ENCODE results near the gene LAMA2. TPM values are rescaled to one million over a fixed set of nuclear protein-coding genes. Genes with fewer than 3 reads are reported as not detected.

Gene LAMA2
- total RNA-seq, 1 experiment from 2014 or later = 1.3 TPM

DNA sequence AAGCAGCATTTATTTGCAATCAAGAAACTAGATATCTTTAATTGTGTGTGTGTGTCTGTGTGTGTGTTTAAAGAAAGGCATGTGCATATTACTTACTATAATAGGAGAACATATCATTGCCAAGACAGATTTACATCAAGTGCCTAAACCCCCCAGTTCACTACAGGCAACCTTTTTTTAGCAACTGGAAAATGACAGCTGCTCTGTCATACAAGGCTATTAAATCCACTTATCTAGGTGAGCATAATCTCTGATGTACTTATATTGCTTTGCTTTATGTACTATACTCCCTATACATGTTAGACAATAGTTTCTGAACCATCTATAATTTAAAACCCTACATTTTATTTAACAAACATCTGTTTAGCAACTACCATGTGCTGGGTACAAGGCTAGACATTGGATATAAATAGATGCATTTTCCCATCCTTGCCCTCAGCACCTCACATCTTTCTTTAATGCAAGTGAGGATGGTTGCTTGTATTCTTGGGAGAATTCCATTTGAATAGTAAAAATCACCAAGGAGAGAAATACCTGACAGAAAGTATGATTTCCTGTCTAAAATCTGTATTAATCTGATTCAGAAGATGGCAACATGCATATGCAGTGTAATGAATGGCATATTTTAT, 398.3 kb downstream of the LAMA2 start:
- no peak for DNase-seq (ENCODE audit: low read depth, low spot score)
- in situ Hi-C loops (cut with HindIII; ENCODE audit: low pct_unique_long_range_greater_than_20kb, low sequenced_read_pairs) = no loop called here

GRCh38 chr6:129282019-129282418, 399.1 kb downstream of the LAMA2 start:
- DNase-seq (ENCODE audit: low read depth, low spot score) = no peak
- in situ Hi-C loops (cut with HindIII; ENCODE audit: low pct_unique_long_range_greater_than_20kb, low sequenced_read_pairs) = no loop called here

- in situ Hi-C loops (cut with HindIII; ENCODE audit: low pct_unique_long_range_greater_than_20kb, low sequenced_read_pairs) = no loop called here
- no peak for DNase-seq (ENCODE audit: low read depth, low spot score)
Measured at GRCh38 chr6:129284225-129284624, 401.3 kb downstream of the LAMA2 start.

- no peak for DNase-seq (ENCODE audit: low read depth, low spot score)
- in situ Hi-C loops (cut with HindIII; ENCODE audit: low pct_unique_long_range_greater_than_20kb, low sequenced_read_pairs) = no loop called here
Measured at GRCh38 chr6:129287231-129288177, 404.6 kb downstream of the LAMA2 start.

DNA sequence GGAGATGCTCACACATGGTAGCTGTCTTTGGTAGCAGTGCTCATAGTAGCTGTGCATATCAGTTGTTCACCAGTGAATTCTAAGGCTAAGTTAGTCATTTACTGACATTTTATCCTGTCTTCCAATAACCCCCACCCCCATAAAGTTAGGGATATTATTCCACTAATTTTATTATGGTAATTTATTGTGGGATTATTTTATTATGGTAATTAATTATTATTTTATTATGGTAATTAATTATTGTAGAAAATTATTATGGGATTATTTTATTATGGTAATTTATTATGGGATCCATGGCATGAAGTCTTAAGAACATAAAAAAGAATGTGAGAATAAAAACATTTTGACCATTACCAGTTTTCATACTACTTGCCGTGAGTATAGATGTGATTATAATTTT, 406.5 kb downstream of the LAMA2 start:
- DNase-seq (ENCODE audit: low read depth, low spot score) = no peak
- in situ Hi-C loops (cut with HindIII; ENCODE audit: low pct_unique_long_range_greater_than_20kb, low sequenced_read_pairs) = no loop called here

GRCh38 chr6:129292836-129293235, 409.9 kb downstream of the LAMA2 start:
- in situ Hi-C loops (cut with HindIII; ENCODE audit: low pct_unique_long_range_greater_than_20kb, low sequenced_read_pairs) = no loop called here
- DNase-seq (ENCODE audit: low read depth, low spot score) = no peak

DNA sequence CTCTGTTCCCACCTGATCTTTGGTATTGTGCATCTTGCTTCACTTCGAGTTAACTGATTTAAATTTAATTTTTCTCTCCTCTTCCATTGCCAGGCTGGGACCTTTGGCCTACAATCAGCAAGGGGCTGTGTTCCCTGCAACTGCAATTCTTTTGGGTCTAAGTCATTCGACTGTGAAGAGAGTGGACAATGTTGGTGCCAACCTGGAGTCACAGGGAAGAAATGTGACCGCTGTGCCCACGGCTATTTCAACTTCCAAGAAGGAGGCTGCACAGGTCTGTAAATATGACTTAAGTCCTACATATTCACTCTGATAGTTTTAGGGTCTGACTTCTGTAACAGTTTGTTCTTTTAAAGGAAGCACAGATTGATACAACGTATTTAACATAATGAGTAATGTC, 414.7 kb downstream of the LAMA2 start:
- DNase-seq (ENCODE audit: low read depth, low spot score) = no peak
- in situ Hi-C loops (cut with HindIII; ENCODE audit: low pct_unique_long_range_greater_than_20kb, low sequenced_read_pairs) = no loop called here

GRCh38 chr6:129302671-129303070, 419.7 kb downstream of the LAMA2 start:
- in situ Hi-C loops (cut with HindIII; ENCODE audit: low pct_unique_long_range_greater_than_20kb, low sequenced_read_pairs) = no loop called here
- no peak for DNase-seq (ENCODE audit: low read depth, low spot score)

GRCh38 chr6:129306826-129307225, 423.9 kb downstream of the LAMA2 start:
- DNase-seq (ENCODE audit: low read depth, low spot score) = no peak
- in situ Hi-C loops (cut with HindIII; ENCODE audit: low pct_unique_long_range_greater_than_20kb, low sequenced_read_pairs) = no loop called here

DNA sequence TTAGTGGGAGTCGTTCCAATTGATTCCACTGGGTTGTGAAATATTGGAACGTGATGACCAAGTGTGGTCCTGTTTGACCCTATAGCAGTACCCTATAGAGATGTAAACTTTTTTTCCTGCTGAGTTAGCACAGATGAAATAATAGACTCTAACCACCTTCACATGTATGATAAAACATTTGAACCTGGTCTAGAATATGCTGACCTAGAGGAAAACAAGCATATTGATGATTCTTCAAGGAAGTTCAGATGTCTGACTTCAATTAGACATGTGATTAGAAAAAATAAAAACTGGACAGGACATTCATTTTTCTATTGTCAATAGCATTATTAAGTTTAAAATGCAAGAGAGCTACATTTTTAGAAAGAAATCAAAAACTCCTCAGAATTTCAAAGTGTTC, 424.9 kb downstream of the LAMA2 start:
- no peak for DNase-seq (ENCODE audit: low read depth, low spot score)
- in situ Hi-C loops (cut with HindIII; ENCODE audit: low pct_unique_long_range_greater_than_20kb, low sequenced_read_pairs) = no loop called here

DNA sequence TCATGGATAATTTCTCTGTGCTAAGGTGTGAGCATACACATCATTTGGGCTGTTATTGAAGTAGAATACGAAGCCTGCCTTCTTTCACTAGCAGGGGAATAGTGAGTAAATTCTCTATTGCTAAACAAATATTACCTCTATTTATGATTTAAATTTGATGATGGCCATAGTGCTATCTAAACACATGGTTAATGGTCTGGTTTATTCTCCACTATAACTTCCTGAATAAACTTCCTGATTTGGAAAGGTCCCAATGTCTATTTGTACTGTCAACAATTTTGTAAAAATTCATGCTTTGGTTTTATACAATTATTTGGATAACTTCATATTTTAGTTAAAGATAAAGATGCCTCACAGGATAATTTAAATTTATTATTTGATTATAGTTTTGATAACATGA, 426.2 kb downstream of the LAMA2 start:
- DNase-seq (ENCODE audit: low read depth, low spot score) = no peak
- in situ Hi-C loops (cut with HindIII; ENCODE audit: low pct_unique_long_range_greater_than_20kb, low sequenced_read_pairs) = no loop called here

- no peak for DNase-seq (ENCODE audit: low read depth, low spot score)
- in situ Hi-C loops (cut with HindIII; ENCODE audit: low pct_unique_long_range_greater_than_20kb, low sequenced_read_pairs) = no loop called here
Measured at GRCh38 chr6:129312880-129313279, 429.9 kb downstream of the LAMA2 start.

GRCh38 chr6:129314575-129314974, 431.6 kb downstream of the LAMA2 start:
- no peak for DNase-seq (ENCODE audit: low read depth, low spot score)
- in situ Hi-C loops (cut with HindIII; ENCODE audit: low pct_unique_long_range_greater_than_20kb, low sequenced_read_pairs) = no loop called here

DNA sequence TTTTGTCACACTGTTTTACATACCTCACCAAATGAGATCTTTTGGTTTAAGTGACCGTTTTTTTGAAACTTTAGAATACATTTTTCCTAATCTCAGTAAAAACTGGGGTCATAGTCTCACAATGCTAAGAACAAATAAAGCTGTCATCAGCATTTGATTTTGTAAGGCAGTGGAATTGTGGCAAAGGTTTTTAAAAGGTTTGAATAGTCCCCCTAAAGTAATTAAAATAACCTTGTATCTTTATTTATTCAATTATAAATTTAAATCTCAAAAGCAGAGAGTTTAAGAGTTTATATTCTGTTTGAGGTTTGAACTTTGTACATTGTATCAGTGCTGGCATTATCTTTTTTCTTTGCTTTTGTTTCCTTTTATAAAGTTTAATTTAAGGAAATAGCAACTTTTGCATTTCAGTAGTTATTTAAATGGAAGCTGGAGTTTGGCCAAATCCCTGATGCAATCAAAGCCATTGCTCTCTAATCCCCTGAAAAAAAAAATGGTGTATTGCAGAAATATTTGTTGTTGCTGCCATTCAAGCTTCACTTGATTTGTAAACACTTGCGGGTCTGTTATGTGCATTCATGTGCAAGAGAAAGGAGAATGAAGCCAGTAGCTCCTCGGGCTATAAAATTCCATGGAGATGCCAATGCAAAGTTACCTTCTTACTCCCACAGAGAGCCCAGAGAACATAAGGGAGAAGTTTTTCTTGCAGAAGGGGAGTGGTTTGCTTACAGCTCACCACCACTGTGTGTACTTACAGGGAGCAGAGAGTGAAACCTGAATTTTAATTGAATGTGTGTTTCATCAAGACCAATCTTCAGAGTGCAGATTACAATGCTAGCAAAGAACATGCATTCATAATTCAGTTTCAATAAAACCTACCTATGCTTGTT, 435.2 kb downstream of the LAMA2 start:
- DNase-seq (ENCODE audit: low read depth, low spot score) = peak; percentile 70
- in situ Hi-C loops (cut with HindIII; ENCODE audit: low pct_unique_long_range_greater_than_20kb, low sequenced_read_pairs) = no loop called here

GRCh38 chr6:129320892-129321291, 438.0 kb downstream of the LAMA2 start:
- in situ Hi-C loops (cut with HindIII; ENCODE audit: low pct_unique_long_range_greater_than_20kb, low sequenced_read_pairs) = no loop called here
- DNase-seq (ENCODE audit: low read depth, low spot score) = no peak

- no peak for DNase-seq (ENCODE audit: low read depth, low spot score)
- in situ Hi-C loops (cut with HindIII; ENCODE audit: low pct_unique_long_range_greater_than_20kb, low sequenced_read_pairs) = no loop called here
Measured at GRCh38 chr6:129321303-129321702, 438.4 kb downstream of the LAMA2 start.

GRCh38 chr6:129324345-129324744, 441.4 kb downstream of the LAMA2 start:
- DNase-seq (ENCODE audit: low read depth, low spot score) = no peak
- in situ Hi-C loops (cut with HindIII; ENCODE audit: low pct_unique_long_range_greater_than_20kb, low sequenced_read_pairs) = no loop called here

- in situ Hi-C loops (cut with HindIII; ENCODE audit: low pct_unique_long_range_greater_than_20kb, low sequenced_read_pairs) = no loop called here
- DNase-seq (ENCODE audit: low read depth, low spot score) = peak; percentile 6
Measured at GRCh38 chr6:129329678-129330077, 446.7 kb downstream of the LAMA2 start.
